Effector memory CD8-positive, alpha-beta T cell (primary cell): ENCODE data around the gene NAV2.

ENCODE experiments used
- ATAC-seq: fragments of 150-1000 bp; cut with Tn5 transposase; replicated peaks from 2 replicates; pipeline ENCODE4 v1.10.0; 2021; ENCODE audit warnings: mild to moderate bottlenecking, moderate library complexity
- DNase-seq, 3 experiments: peaks; one replicate each; pipeline ENCODE4 v3.0.0; 2021
- H3K27ac Mint-ChIP-seq, 2 donors: one replicate each; pipeline ENCODE4 v1.8.0; 2022; ENCODE audit warnings: mild to moderate bottlenecking in 2 of 2, mixed read lengths in 2 of 2, moderate library complexity in 2 of 2
- H3K27me3 Mint-ChIP-seq, 2 donors: one replicate each; pipeline ENCODE4 v1.8.0; 2022; ENCODE audit warnings: mixed read lengths in 2 of 2
- H3K36me3 Mint-ChIP-seq: one replicate; pipeline ENCODE4 v1.8.0; 2022; ENCODE audit warnings: mild to moderate bottlenecking, moderate library complexity, mixed read lengths; ENCODE audit not compliant: insufficient read depth
- H3K4me1 Mint-ChIP-seq, 2 donors: one replicate each; pipeline ENCODE4 v1.8.0; 2022; ENCODE audit warnings: low read depth in 2 of 2, mixed read lengths in 2 of 2
- H3K4me3 Mint-ChIP-seq, 2 donors: one replicate each; pipeline ENCODE4 v1.8.0; 2022; ENCODE audit warnings: mild to moderate bottlenecking in 2 of 2, mixed read lengths in 2 of 2, moderate library complexity in 2 of 2
- H3K9me3 Mint-ChIP-seq, 2 donors: one replicate each; pipeline ENCODE4 v1.8.0; 2022; ENCODE audit warnings: mixed read lengths in 2 of 2

Gene NAV2

GRCh38 chr11:19789835-19790710 lies 77.4 kb downstream of the NAV2 start:
- no peak overlapping the region for H3K27ac Mint-ChIP-seq
- H3K36me3 Mint-ChIP-seq = no peaks in the 10 kb centered on the region
- no peaks in the 10 kb centered on the region for H3K9me3 Mint-ChIP-seq
- H3K27me3 Mint-ChIP-seq = peaks cover 24 to 27% of the 10 kb centered on the region in 2 donors
- no peak for DNase-seq
- H3K4me1 Mint-ChIP-seq = no peaks in the 10 kb centered on the region
- no peak overlapping the region for H3K4me3 Mint-ChIP-seq
- ATAC-seq = no peak

GRCh38 chr11:19790831-19791552 lies 78.4 kb downstream of the NAV2 start:
- Mint-ChIP-seq H3K4me1 (no peaks in the 10 kb centered on the region), H3K9me3 (no peaks in the 10 kb centered on the region), H3K36me3 (no peaks in the 10 kb centered on the region), H3K27me3 (peaks cover 23 to 26% of the 10 kb centered on the region in 2 donors), H3K27ac (no peak overlapping the region), H3K4me3 (no peak overlapping the region)
- ATAC-seq (no peak), DNase-seq (no peak)

DNA sequence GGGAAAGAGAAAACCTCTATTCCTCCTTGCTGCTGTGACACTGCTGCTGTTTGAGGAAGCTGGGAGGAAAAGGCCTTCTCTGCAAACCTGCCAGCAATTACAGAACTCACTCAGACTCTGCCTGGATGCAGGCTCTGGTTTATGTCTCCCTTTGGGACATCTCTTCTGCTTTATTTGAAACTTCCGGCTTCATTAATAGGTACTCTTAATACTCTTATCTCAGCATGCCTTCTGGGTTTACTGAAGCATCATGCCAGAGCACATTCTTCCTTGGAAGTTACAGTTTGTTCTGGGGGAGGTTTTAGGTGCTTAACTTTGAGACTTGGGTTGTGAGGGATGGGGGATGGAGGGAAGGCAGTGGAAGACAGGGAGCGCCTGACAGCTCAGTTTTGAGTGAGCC lies 79.9 kb downstream of the NAV2 start:
- no peak overlapping the region for H3K4me3 Mint-ChIP-seq
- no peak for DNase-seq
- H3K27ac Mint-ChIP-seq = no peak overlapping the region
- no peaks in the 10 kb centered on the region for H3K4me1 Mint-ChIP-seq
- ATAC-seq = no peak
- peaks cover 28 to 31% of the 10 kb centered on the region in 2 donors for H3K27me3 Mint-ChIP-seq
- no peaks in the 10 kb centered on the region for H3K36me3 Mint-ChIP-seq
- no peaks in the 10 kb centered on the region for H3K9me3 Mint-ChIP-seq

DNA sequence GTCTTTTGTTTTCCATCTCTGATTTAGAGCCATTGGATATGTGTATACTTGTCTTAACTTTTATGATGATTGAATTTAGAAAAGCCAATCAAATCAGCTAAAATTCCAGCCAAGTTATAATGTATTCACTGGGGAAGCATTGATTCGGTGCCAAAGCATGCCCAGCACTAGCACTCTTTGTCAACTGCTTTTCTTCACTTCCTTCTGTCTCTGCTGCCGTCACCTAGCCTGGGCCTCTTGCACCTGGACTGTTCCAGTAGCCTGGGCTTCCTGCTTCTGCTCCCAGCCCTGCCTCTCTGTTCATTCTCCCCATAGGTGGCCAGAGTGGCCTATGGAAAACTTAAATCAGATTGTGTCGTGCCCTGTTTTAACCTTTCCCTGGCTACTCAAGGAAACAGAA lies 80.7 kb downstream of the NAV2 start:
- no peaks in the 10 kb centered on the region for H3K36me3 Mint-ChIP-seq
- no peak overlapping the region for H3K27ac Mint-ChIP-seq
- H3K4me3 Mint-ChIP-seq = no peak overlapping the region
- no peaks in the 10 kb centered on the region for H3K4me1 Mint-ChIP-seq
- ATAC-seq (no peak), DNase-seq (no peak)
- H3K9me3 Mint-ChIP-seq = no peaks in the 10 kb centered on the region
- H3K27me3 Mint-ChIP-seq = peaks cover 26% of the 10 kb centered on the region in 2 donors

- Mint-ChIP-seq H3K4me1 (no peaks in the 10 kb centered on the region), H3K4me3 (no peak overlapping the region), H3K36me3 (no peaks in the 10 kb centered on the region), H3K27ac (no peak overlapping the region), H3K9me3 (no peaks in the 10 kb centered on the region), H3K27me3 (peaks cover 20 to 27% of the 10 kb centered on the region in 2 donors)
- no peak for DNase-seq
- ATAC-seq = no peak
These were observed 81.5 kb downstream of the NAV2 start for GRCh38 chr11:19794161-19794560.

DNA sequence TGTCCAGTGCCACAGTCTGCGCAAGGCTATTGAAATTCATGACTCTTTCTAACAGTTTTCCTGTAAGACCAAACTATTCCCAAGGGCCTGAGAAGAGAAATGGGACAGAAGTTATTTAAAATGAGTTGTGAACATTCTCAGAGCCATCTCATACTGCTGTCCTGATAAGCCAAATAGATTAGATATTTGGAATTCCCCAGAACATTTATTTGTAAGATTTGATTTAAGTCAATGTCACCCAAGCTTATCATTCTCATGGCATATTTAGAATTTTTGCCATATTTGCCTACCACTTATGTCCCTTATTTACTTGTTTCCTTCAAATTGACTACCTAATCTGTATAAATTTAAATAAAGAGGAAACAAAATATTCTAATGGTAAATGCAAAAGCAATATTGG lies 82.4 kb downstream of the NAV2 start:
- Mint-ChIP-seq H3K4me3 (no peak overlapping the region), H3K4me1 (no peaks in the 10 kb centered on the region), H3K9me3 (no peaks in the 10 kb centered on the region), H3K27me3 (peaks cover 25 to 33% of the 10 kb centered on the region in 2 donors), H3K27ac (no peak overlapping the region), H3K36me3 (no peaks in the 10 kb centered on the region)
- no peak for ATAC-seq
- DNase-seq = no peak

GRCh38 chr11:19800162-19800561 lies 87.5 kb downstream of the NAV2 start:
- Mint-ChIP-seq H3K36me3 (no peaks in the 10 kb centered on the region), H3K4me1 (no peaks in the 10 kb centered on the region), H3K27me3 (peaks cover 22 to 51% of the 10 kb centered on the region in 2 donors), H3K27ac (no peak overlapping the region), H3K9me3 (no peaks in the 10 kb centered on the region), H3K4me3 (no peak overlapping the region)
- ATAC-seq = no peak
- no peak for DNase-seq

GRCh38 chr11:19800714-19801519 lies 88.3 kb downstream of the NAV2 start:
- no peaks in the 10 kb centered on the region for H3K36me3 Mint-ChIP-seq
- no peaks in the 10 kb centered on the region for H3K9me3 Mint-ChIP-seq
- no peak for DNase-seq
- peaks cover 22 to 51% of the 10 kb centered on the region in 2 donors for H3K27me3 Mint-ChIP-seq
- H3K4me1 Mint-ChIP-seq = no peaks in the 10 kb centered on the region
- H3K4me3 Mint-ChIP-seq = no peak overlapping the region
- H3K27ac Mint-ChIP-seq = no peak overlapping the region
- no peak for ATAC-seq

GRCh38 chr11:19802773-19803293 lies 90.2 kb downstream of the NAV2 start:
- H3K27me3 Mint-ChIP-seq = peaks cover 10 to 38% of the 10 kb centered on the region in 2 donors
- DNase-seq (no peak), ATAC-seq (no peak)
- H3K27ac Mint-ChIP-seq = no peak overlapping the region
- no peaks in the 10 kb centered on the region for H3K36me3 Mint-ChIP-seq
- H3K4me3 Mint-ChIP-seq = no peak overlapping the region
- H3K9me3 Mint-ChIP-seq = no peaks in the 10 kb centered on the region
- H3K4me1 Mint-ChIP-seq = no peaks in the 10 kb centered on the region

- no peaks in the 10 kb centered on the region for H3K36me3 Mint-ChIP-seq
- H3K27ac Mint-ChIP-seq = no peak overlapping the region
- H3K27me3 Mint-ChIP-seq = peaks cover 10 to 31% of the 10 kb centered on the region in 2 donors
- no peaks in the 10 kb centered on the region for H3K9me3 Mint-ChIP-seq
- ATAC-seq (no peak), DNase-seq (no peak)
- H3K4me3 Mint-ChIP-seq = no peak overlapping the region
- no peaks in the 10 kb centered on the region for H3K4me1 Mint-ChIP-seq
These were observed 90.9 kb downstream of the NAV2 start for GRCh38 chr11:19803506-19803998.

- H3K27ac Mint-ChIP-seq = no peak overlapping the region
- no peak overlapping the region for H3K4me3 Mint-ChIP-seq
- no peak for ATAC-seq
- peaks cover 4 to 18% of the 10 kb centered on the region in 2 donors for H3K27me3 Mint-ChIP-seq
- no peak for DNase-seq
- no peaks in the 10 kb centered on the region for H3K9me3 Mint-ChIP-seq
- H3K36me3 Mint-ChIP-seq = no peaks in the 10 kb centered on the region
- H3K4me1 Mint-ChIP-seq = no peaks in the 10 kb centered on the region
These were observed 92.7 kb downstream of the NAV2 start for GRCh38 chr11:19805376-19805775.

DNA sequence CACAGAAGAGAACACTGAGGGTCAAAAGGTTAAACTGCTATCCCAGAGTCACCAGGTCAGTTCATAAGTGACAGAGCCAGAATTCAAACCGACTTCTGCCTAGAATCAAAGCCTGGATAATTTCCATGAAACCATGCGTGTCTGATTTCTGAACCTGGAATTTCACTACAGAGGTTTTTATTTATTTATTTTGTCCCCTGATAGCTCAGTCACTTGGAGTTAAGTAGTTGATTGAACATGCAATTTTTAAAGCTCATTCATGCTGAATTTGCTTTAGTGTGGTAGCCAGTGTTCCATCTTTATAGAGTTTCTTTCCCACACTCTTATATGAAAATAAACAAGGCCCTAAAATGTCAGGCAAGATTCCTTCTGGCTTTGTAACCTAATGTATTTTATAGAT lies 93.2 kb downstream of the NAV2 start:
- ATAC-seq (no peak), DNase-seq (no peak)
- Mint-ChIP-seq H3K27me3 (peaks cover 4 to 18% of the 10 kb centered on the region in 2 donors), H3K27ac (no peak overlapping the region), H3K9me3 (no peaks in the 10 kb centered on the region), H3K4me1 (no peaks in the 10 kb centered on the region), H3K36me3 (no peaks in the 10 kb centered on the region), H3K4me3 (no peak overlapping the region)

- ATAC-seq (no peak), DNase-seq (no peak)
- Mint-ChIP-seq H3K4me3 (no peak overlapping the region), H3K27ac (no peak overlapping the region), H3K4me1 (no peaks in the 10 kb centered on the region), H3K9me3 (no peaks in the 10 kb centered on the region), H3K36me3 (no peaks in the 10 kb centered on the region), H3K27me3 (peaks cover 4 to 15% of the 10 kb centered on the region in 2 donors)
These were observed 93.6 kb downstream of the NAV2 start for GRCh38 chr11:19806251-19806650.
